Panc1 (cell line): ENCODE measurements around the gene KCTD6.

ENCODE experiments used
- CTCF ChIP-seq: fragments of 450-650 bp; IDR thresholded peaks from 2 replicates; pipeline ENCODE4 v1.5.1; 2017; ENCODE audit warnings: mild to moderate bottlenecking
- POLR2AphosphoS5 ChIP-seq: IDR thresholded peaks from 2 replicates; pipeline ENCODE4 v1.6.1; 2012; ENCODE audit warnings: mild to moderate bottlenecking, low read depth, low read length, moderate library complexity
- REST ChIP-seq, 2 experiments: IDR thresholded peaks; 2 replicates each; pipeline ENCODE4 v1.6.1; 2011 to 2012; ENCODE audit warnings: low read depth in 2 of 2, control low read depth in 1 of 2, low read length in 1 of 2, mild to moderate bottlenecking in 1 of 2, moderate library complexity in 1 of 2; ENCODE audit not compliant: insufficient read depth in 1 of 2
- SIN3A ChIP-seq: IDR thresholded peaks from 2 replicates; pipeline ENCODE4 v1.6.1; 2012; ENCODE audit warnings: low read depth, mild to moderate bottlenecking, low read length, moderate library complexity, borderline replicate concordance; ENCODE audit not compliant: insufficient read depth
- TCF7L2 ChIP-seq: IDR thresholded peaks from 2 replicates; pipeline ENCODE4 v1.6.1; 2011; ENCODE audit warnings: mild to moderate bottlenecking, low read depth, low read length, inconsistent platforms

GRCh38 chr3:58487140-58487886 lies 4.6 kb upstream of the KCTD6 start:
- TF ChIP-seq CTCF (no peak), TCF7L2 (no peak), SIN3A (no peak), REST (IDR thresholded peaks at IDR 0.05; ENCODE audit: insufficient read depth in 1 of 2, low read depth in 2 of 2, low read length in 1 of 2) (no peak), POLR2AphosphoS5 (no peak)
